HG03039 (cell line): ENCODE results near the gene ATP5F1C.

Experiments used
- ATAC-seq: cut with Tn5 transposase; IDR thresholded peaks from one replicate; pipeline ENCODE4 v1.9.1; 2021; ENCODE audit warnings: mild to moderate bottlenecking, moderate library complexity; ENCODE audit not compliant: unreplicated experiment

ATP5F1C gene

DNA sequence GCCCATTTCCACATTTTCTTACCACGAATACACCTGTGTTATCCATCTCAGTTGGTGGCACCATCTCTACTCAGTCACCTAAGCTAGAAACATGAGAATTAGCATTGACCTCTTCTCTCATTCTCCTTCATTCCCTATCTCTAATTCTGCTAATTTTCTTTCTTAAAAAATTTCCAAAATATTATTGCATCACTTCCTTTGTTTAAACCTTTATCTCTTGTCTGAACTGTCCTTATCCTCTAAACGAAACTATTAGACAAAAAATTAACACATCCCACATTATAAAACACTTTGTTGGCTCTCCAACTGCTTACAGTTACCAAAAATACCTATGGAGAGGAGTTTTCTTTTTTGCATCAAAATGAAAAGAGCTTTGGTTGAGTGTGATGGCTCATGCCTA is 48.6 kb downstream of the ATP5F1C start:
- ATAC-seq = no peak

DNA sequence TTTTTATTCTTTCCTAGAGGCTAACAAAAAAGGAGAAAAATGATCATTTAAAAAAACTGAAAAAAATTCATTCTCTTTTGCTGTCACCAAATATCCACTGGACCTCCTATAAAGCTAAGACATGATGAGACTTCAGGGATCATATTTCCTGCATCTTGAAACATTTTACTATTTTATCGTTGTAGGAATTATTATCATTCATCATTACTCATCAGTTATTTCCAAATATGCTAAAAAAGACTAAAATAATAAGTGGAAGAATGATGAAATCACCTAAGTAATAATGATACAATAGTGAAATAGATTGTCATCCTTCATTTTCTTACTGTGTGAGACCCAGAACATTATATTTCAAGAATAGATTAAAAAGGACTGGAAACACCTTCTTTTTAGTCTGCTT is 58.6 kb downstream of the ATP5F1C start:
- no peak for ATAC-seq

DNA sequence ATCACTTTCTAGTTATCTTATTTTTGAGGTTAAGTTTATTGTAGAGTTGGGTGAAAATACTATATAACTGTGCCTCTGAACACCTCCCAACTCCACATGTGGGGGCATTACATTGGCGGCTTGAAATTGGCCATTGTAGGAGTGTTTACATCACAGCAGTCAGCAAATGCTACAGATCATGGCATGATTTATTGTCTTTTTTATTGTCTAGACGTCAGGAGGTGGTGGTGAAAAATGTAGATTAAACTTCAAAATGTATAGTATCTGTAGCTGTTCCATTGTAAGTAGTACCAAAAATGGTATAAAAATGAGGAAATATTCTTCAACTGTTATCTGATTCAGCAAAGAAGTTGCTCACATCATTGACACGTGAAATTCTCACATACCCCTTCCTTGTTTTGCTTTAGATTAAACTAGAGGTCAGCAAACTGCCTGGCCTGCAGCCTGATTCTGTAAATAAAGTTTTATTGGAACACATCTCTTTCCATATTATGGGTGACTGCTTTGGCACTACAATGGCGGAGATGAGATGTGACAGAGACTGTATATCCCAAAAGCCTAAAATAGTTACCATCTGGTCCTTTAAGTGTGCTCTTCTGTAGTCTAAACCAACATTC is 65.4 kb downstream of the ATP5F1C start:
- ATAC-seq = no peak

DNA sequence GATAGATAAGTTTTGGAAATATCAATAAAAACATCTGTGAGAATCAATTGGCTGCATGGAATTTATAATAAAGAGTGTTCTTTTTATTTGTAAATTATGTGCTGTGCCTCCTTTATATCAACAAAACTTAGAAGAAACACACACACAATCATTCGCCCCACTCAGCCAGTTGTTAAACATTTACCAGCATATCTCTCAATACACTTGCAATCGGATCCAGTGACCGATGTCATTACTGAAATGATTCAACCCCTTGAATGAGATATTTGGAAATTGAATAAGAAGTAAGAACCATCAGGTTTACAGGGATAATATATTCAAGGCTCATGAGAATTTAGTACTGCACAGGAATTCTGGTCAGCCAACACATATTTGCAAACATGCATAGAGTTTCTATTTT is 65.9 kb downstream of the ATP5F1C start:
- no peak for ATAC-seq

DNA sequence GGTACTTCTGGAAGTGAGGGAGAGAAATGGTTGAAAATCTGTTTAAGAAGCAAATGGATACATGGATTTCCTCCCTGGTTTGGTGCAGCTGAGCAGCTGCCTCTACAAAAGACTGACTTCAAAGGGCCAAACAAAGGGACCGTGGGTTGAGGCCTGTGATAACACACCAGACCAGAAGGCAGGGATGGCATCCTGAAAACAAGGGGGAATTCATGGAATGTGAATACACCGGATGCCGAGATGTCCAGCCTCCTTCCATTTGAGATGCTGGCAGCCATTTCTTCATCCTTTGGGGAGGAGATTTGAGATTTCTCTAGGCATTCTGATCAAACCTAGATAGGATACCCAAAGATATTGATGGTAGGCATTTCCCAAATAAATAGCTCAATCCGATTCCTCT is 67.2 kb downstream of the ATP5F1C start:
- no peak for ATAC-seq

DNA sequence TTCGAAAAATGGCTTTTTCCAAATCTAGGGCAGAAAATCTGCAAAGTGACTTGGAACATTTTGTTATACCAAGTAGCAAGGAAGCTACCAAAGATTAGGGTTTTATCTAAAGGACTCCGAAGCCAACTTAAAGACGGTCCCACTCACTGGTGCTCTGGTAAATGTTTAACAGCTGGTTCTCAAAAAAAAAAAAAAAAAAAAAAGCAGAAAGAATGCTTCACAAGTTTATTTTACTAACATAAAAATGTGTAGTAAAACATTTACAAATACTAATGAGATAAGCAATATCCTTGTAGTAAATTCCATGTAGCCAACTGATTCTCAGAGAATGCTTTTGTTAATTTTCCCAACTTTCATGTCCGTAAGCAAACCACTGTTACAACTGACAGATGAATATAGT is 68.7 kb downstream of the ATP5F1C start:
- ATAC-seq = no peak

DNA sequence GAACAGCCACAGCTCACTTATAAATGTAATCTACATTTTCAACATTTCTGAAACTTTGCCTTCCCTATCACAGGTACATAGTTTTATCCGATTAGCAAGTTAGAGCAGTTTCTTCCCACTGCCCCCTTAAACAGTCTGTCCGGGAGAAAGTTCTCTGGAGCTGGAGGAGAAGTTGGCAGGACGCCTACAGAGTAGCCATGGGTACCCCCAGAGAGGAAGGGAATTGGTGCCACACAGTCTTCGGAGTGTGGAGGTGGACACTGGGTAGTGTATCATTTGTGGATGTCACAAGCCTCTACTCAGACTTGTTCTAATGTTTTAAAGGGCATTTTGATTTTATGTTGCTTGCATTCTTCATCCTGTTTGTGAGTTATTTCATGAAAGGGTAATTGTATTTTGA is 69.3 kb downstream of the ATP5F1C start:
- no peak for ATAC-seq
